ENCODE measurements around the gene FSCN2. TPM values are rescaled to one million over a fixed set of nuclear protein-coding genes. Genes with fewer than 3 reads are reported as not detected.

FSCN2 gene
- total and polyA plus RNA-seq, 2 experiments from 2014 or later = 0.13 to 1.6 TPM

GRCh38 chr17:81523402-81524038, 4.7 kb upstream of the FSCN2 start:
- DNase-seq (ENCODE audit: low spot score) (no peak), ATAC-seq (no peak)
- Histone ChIP-seq H3K27ac (ENCODE audit: low read depth) (no peak overlapping the region), H3K79me2 (replicated peaks; ENCODE audit: insufficient read depth) (no peaks in the 10 kb centered on the region), H3F3A (replicated peaks; ENCODE audit: low read depth) (0 out of 2 replicates have a peak, but pooled peaks cover 4% of the 10 kb centered on the region), H3K9me2 (ENCODE audit: insufficient read depth) (no peaks in the 10 kb centered on the region), H3K4me1 (ENCODE audit: insufficient read depth) (peaks cover 7% of the 10 kb centered on the region), H2AFZ (no peak overlapping the region), H3K27me3 (ENCODE audit: insufficient read depth) (peaks cover 39% of the 10 kb centered on the region), H4K20me1 (replicated peaks; ENCODE audit: insufficient read depth) (no peaks in the 10 kb centered on the region), H3K4me3 (0 out of 2 replicates have a peak overlapping the region, but pooled peaks have one; percentile 26), H3K36me3 (ENCODE audit: insufficient read depth) (no peaks in the 10 kb centered on the region), H3K4me2 (peak overlapping the region; percentile 65)
- Mint-ChIP-seq H3K36me3 (ENCODE audit: low read depth) (no peaks in the 10 kb centered on the region; the same call in 2 of the 3 replicates), H3K9me3 (no peaks in the 10 kb centered on the region; the same call in 2 of the 3 replicates), H3K4me1 (peaks cover 6% of the 10 kb centered on the region), H3K27ac (no peak overlapping the region), H3K27me3 (ENCODE audit: insufficient read depth, low read depth, poor library complexity) (peaks cover 39% of the 10 kb centered on the region), H3K4me3 (no peak overlapping the region)
- TF ChIP-seq ZNF331 (CRISPR knock-in tag; IDR thresholded peaks at IDR 0.05; ENCODE audit: low read depth) = no peak
- TF ChIP-seq EZH2 (IDR thresholded peaks at IDR 0.05; ENCODE audit: low read depth, unreplicated experiment) = no peak
- TF ChIP-seq STAT1 (IDR thresholded peaks at IDR 0.05; ENCODE audit: unreplicated experiment) = no peak
- no peak for TF ChIP-seq REST (IDR thresholded peaks at IDR 0.05; ENCODE audit: unreplicated experiment)
- TF ChIP-seq, protein P1, sequence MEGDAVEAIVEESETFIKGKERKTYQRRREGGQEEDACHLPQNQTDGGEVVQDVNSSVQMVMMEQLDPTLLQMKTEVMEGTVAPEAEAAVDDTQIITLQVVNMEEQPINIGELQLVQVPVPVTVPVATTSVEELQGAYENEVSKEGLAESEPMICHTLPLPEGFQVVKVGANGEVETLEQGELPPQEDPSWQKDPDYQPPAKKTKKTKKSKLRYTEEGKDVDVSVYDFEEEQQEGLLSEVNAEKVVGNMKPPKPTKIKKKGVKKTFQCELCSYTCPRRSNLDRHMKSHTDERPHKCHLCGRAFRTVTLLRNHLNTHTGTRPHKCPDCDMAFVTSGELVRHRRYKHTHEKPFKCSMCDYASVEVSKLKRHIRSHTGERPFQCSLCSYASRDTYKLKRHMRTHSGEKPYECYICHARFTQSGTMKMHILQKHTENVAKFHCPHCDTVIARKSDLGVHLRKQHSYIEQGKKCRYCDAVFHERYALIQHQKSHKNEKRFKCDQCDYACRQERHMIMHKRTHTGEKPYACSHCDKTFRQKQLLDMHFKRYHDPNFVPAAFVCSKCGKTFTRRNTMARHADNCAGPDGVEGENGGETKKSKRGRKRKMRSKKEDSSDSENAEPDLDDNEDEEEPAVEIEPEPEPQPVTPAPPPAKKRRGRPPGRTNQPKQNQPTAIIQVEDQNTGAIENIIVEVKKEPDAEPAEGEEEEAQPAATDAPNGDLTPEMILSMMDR (conservative IDR thresholded peaks at IDR 0.05; ENCODE audit: low read depth in 2 of 2) = no peak

GRCh38 chr17:81524039-81524864, 3.9 kb upstream of the FSCN2 start:
- no peak overlapping the region for H3K4me2 ChIP-seq
- peaks cover 7% of the 10 kb centered on the region for H3K4me1 ChIP-seq (ENCODE audit: insufficient read depth)
- H3F3A ChIP-seq (replicated peaks; ENCODE audit: low read depth) = no peaks in the 10 kb centered on the region
- no peak for ATAC-seq
- no peaks in the 10 kb centered on the region for H3K9me2 ChIP-seq (ENCODE audit: insufficient read depth)
- H3K4me3 ChIP-seq = no peak overlapping the region
- peaks cover 32% of the 10 kb centered on the region for H3K27me3 ChIP-seq (ENCODE audit: insufficient read depth)
- H4K20me1 ChIP-seq (replicated peaks; ENCODE audit: insufficient read depth) = no peaks in the 10 kb centered on the region
- Mint-ChIP-seq H3K27me3 (ENCODE audit: insufficient read depth, low read depth, poor library complexity) (peaks cover 40% of the 10 kb centered on the region), H3K36me3 (ENCODE audit: low read depth) (no peaks in the 10 kb centered on the region; the same call in 2 of the 3 replicates), H3K4me3 (no peak overlapping the region), H3K27ac (no peak overlapping the region), H3K4me1 (peaks cover 6% of the 10 kb centered on the region), H3K9me3 (no peaks in the 10 kb centered on the region; the same call in 2 of the 3 replicates)
- no peaks in the 10 kb centered on the region for H3K79me2 ChIP-seq (replicated peaks; ENCODE audit: insufficient read depth)
- no peak overlapping the region for H3K27ac ChIP-seq (ENCODE audit: low read depth)
- H2AFZ ChIP-seq = no peak overlapping the region
- no peaks in the 10 kb centered on the region for H3K36me3 ChIP-seq (ENCODE audit: insufficient read depth)
- DNase-seq (ENCODE audit: low spot score) = no peak
- TF ChIP-seq, protein P1 (conservative IDR thresholded peaks at IDR 0.05; ENCODE audit: low read depth in 2 of 2) = no peak
- no peak for TF ChIP-seq ZNF331 (CRISPR knock-in tag; IDR thresholded peaks at IDR 0.05; ENCODE audit: low read depth)
- TF ChIP-seq POLR2AphosphoS5 (IDR thresholded peaks at IDR 0.05; ENCODE audit: low read depth) = no peak
- TF ChIP-seq STAT1 (IDR thresholded peaks at IDR 0.05; ENCODE audit: unreplicated experiment) = no peak
